Measurements from ENCODE around the gene SPTBN1. TPM values are rescaled to one million over a fixed set of nuclear protein-coding genes. Genes with fewer than 3 reads are reported as not detected.

SPTBN1 gene
- total and polyA plus RNA-seq, 2 of the 13 experiments (the other 11 are each of a cell fraction or from before 2014, with no cell fraction given) = 123 to 299 TPM

DNA sequence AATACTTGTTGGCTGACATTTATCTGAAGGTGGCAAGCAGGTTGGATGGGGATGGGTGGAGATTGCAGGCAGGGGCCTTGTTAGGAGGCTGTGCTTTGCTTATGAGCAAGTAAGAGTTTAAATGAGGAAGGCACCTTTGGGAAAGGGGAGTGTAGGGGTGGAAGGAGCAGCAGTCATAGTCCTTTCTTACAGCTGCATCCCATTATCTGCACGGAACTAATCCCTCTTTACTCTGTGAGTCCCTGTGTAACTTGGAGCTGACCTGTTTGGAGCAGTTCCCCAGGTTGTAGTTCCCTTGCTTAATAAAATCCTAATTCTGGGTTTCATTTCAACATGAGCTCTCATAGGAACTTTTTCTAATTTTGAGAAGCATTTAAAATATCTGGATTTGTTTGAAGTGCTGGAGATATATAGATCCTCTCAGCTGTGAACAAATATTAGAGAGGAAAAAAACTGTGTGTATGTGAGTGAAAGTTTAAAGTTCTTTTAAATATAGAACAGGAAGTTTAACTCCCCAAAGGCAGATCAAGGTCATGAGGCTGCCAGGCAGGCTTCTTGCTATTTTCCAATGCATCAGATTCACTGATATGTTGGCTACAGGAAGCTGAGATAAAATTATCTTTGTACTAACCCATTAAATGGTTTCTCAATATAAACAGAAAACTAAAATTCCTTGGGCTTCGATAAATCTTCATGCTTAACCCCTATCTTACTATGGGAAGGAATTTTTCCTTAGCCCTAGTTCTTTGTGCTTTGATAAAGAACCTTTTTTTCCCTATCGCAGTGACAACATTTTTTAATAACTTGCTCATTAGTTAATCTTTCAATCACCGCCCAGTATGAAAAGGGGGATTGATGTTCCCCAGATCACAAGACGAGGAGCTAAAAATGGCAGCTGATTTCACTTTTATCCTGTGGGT lies 162.8 kb downstream of the SPTBN1 start (continued):
- TF ChIP-seq MYC (CRISPR knock-in tag; IDR thresholded peaks at IDR 0.05; ENCODE audit: borderline replicate concordance) (no peak), MED13 (CRISPR knock-in tag; IDR thresholded peaks at IDR 0.05) (peak; percentile 69; the same call in 1 of the 2 replicates), STAG1 (CRISPR knock-in tag; IDR thresholded peaks at IDR 0.05) (no peak; the same call in 1 of the 2 replicates), ZNF124 (CRISPR knock-in tag; IDR thresholded peaks at IDR 0.05) (0 out of 2 replicates have a peak, but pooled peaks have one; percentile 19), JUNB (CRISPR knock-in tag; IDR thresholded peaks at IDR 0.05; ENCODE audit: borderline replicate concordance) (no peak), ZSCAN20 (CRISPR knock-in tag; IDR thresholded peaks at IDR 0.05; ENCODE audit: borderline replicate concordance) (no peak), KAT8 (CRISPR knock-in tag; IDR thresholded peaks at IDR 0.05) (peak; percentile 20; the same call in 1 of the 2 replicates), ZNF605 (CRISPR knock-in tag; IDR thresholded peaks at IDR 0.05) (no peak), TARDBP (CRISPR knock-in tag; IDR thresholded peaks at IDR 0.05) (no peak), BHLHE40 (IDR thresholded peaks at IDR 0.05; ENCODE audit: low read length) (no peak), ZMYM3 (CRISPR knock-in tag; IDR thresholded peaks at IDR 0.05) (no peak), JUN (CRISPR knock-in tag; IDR thresholded peaks at IDR 0.05) (no peak), MTA3 (CRISPR knock-in tag; IDR thresholded peaks at IDR 0.05) (no peak), ZNF543 (CRISPR knock-in tag; IDR thresholded peaks at IDR 0.05) (no peak), ZNF260 (CRISPR knock-in tag; IDR thresholded peaks at IDR 0.05; ENCODE audit: borderline replicate concordance, low read depth) (no peak), ZFP1 (CRISPR knock-in tag; IDR thresholded peaks at IDR 0.05) (peak; percentile 66; the same call in 1 of the 2 replicates), KLF13 (CRISPR knock-in tag; IDR thresholded peaks at IDR 0.05) (no peak), SAP130 (CRISPR knock-in tag; IDR thresholded peaks at IDR 0.05; ENCODE audit: low read depth) (peak; percentile 72), ZNF709 (CRISPR knock-in tag; IDR thresholded peaks at IDR 0.05) (no peak), SKI (IDR thresholded peaks at IDR 0.05; ENCODE audit: partially characterized antibody) (no peak), ZNF33B (CRISPR knock-in tag; IDR thresholded peaks at IDR 0.05) (no peak), HOMEZ (CRISPR knock-in tag; IDR thresholded peaks at IDR 0.05; ENCODE audit: low read depth) (peak; percentile 67)
- TF ChIP-seq, protein P1, sequence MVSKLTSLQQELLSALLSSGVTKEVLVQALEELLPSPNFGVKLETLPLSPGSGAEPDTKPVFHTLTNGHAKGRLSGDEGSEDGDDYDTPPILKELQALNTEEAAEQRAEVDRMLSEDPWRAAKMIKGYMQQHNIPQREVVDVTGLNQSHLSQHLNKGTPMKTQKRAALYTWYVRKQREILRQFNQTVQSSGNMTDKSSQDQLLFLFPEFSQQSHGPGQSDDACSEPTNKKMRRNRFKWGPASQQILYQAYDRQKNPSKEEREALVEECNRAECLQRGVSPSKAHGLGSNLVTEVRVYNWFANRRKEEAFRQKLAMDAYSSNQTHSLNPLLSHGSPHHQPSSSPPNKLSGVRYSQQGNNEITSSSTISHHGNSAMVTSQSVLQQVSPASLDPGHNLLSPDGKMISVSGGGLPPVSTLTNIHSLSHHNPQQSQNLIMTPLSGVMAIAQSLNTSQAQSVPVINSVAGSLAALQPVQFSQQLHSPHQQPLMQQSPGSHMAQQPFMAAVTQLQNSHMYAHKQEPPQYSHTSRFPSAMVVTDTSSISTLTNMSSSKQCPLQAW (CRISPR knock-in tag; IDR thresholded peaks at IDR 0.05) = no peak
- TF ChIP-seq, protein P2, sequence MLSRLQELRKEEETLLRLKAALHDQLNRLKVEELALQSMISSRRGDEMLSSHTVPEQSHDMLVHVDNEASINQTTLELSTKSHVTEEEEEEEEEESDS (CRISPR knock-in tag; IDR thresholded peaks at IDR 0.05; ENCODE audit: borderline replicate concordance) = no peak
- TF ChIP-seq, protein P3, sequence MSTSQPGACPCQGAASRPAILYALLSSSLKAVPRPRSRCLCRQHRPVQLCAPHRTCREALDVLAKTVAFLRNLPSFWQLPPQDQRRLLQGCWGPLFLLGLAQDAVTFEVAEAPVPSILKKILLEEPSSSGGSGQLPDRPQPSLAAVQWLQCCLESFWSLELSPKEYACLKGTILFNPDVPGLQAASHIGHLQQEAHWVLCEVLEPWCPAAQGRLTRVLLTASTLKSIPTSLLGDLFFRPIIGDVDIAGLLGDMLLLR (CRISPR knock-in tag; IDR thresholded peaks at IDR 0.05) = no peak
- TF ChIP-seq, protein P4, sequence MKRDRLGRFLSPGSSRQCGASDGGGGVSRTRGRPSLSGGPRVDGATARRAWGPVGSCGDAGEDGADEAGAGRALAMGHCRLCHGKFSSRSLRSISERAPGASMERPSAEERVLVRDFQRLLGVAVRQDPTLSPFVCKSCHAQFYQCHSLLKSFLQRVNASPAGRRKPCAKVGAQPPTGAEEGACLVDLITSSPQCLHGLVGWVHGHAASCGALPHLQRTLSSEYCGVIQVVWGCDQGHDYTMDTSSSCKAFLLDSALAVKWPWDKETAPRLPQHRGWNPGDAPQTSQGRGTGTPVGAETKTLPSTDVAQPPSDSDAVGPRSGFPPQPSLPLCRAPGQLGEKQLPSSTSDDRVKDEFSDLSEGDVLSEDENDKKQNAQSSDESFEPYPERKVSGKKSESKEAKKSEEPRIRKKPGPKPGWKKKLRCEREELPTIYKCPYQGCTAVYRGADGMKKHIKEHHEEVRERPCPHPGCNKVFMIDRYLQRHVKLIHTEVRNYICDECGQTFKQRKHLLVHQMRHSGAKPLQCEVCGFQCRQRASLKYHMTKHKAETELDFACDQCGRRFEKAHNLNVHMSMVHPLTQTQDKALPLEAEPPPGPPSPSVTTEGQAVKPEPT (CRISPR knock-in tag; IDR thresholded peaks at IDR 0.05; ENCODE audit: low read depth) = no peak
